Stimulated activated CD8-positive, alpha-beta memory T cell treated with anti-CD3 and anti-CD28 coated beads, Interleukin-15, amount 100 ng/mL, for 48 hours (primary cell): ENCODE data around the gene HMGA1.

Experiments
- DNase-seq, 2 donors: peaks; one replicate each; pipeline ENCODE4 v3.0.0-alpha.2; 2020; ENCODE audit warnings: low read depth in 2 of 2

Gene HMGA1

GRCh38 chr6:34236443-34237315 lies at the start of gene HMGA1:
Gene HMGA1, plus strand, starts transcription at chr6:34236873. Its CDS starts 3,908 bp downstream, at chr6:34240781.
- peak; percentile 80 to 81 for DNase-seq

- DNase-seq: no peak
These were observed 46.7 kb upstream of the HMGA1 start for GRCh38 chr6:34189806-34190503.

GRCh38 chr6:34190504-34191122 lies 46.1 kb upstream of the HMGA1 start:
- no peak for DNase-seq

GRCh38 chr6:34194772-34195171 lies 41.9 kb upstream of the HMGA1 start:
- no peak for DNase-seq

- no peak for DNase-seq
These were observed 41.0 kb upstream of the HMGA1 start for GRCh38 chr6:34195726-34196115.

- DNase-seq: peak; percentile 77
These were observed 40.4 kb upstream of the HMGA1 start for GRCh38 chr6:34196116-34196832.

- no peak for DNase-seq
These were observed 39.9 kb upstream of the HMGA1 start for GRCh38 chr6:34196833-34197195.

GRCh38 chr6:34200340-34200971 lies 36.2 kb upstream of the HMGA1 start:
- no peak for DNase-seq

GRCh38 chr6:34201455-34202107 lies 35.1 kb upstream of the HMGA1 start:
- DNase-seq: no peak

GRCh38 chr6:34202329-34203201 lies 34.1 kb upstream of the HMGA1 start:
- DNase-seq: no peak

- DNase-seq: no peak
These were observed 32.0 kb upstream of the HMGA1 start for GRCh38 chr6:34204693-34205092.

GRCh38 chr6:34205466-34205865 lies 31.2 kb upstream of the HMGA1 start:
- no peak for DNase-seq

GRCh38 chr6:34205916-34206315 lies 30.8 kb upstream of the HMGA1 start:
- no peak for DNase-seq

- no peak for DNase-seq
These were observed 29.9 kb upstream of the HMGA1 start for GRCh38 chr6:34206726-34207125.

- DNase-seq: peak; percentile 18 to 60
These were observed 28.8 kb upstream of the HMGA1 start for GRCh38 chr6:34207695-34208443.

GRCh38 chr6:34213772-34214171 lies 22.9 kb upstream of the HMGA1 start:
- no peak for DNase-seq

GRCh38 chr6:34218691-34219090 lies 18.0 kb upstream of the HMGA1 start:
- DNase-seq: no peak

- DNase-seq: no peak
These were observed 13.2 kb upstream of the HMGA1 start for GRCh38 chr6:34223381-34223955.
